Activated T-helper 17 cell treated with anti-CD3 and anti-CD28 coated beads, Interleukin-2, amount 50 U/mL, for 72 hours (primary cell): ENCODE results near the gene GPR162. TPM values are rescaled to one million over a fixed set of nuclear protein-coding genes. Genes with fewer than 3 reads are reported as not detected.

ENCODE experiments used
- ATAC-seq: fragments of 150-1000 bp; cut with Tn5 transposase; replicated peaks from 2 replicates; pipeline ENCODE4 v1.10.0; 2021; ENCODE audit warnings: mild to moderate bottlenecking, moderate library complexity
- H3K27ac Mint-ChIP-seq: one replicate; pipeline ENCODE4 v1.8.0; 2022; ENCODE audit warnings: mixed read lengths
- H3K27me3 Mint-ChIP-seq: one replicate; pipeline ENCODE4 v1.8.0; 2022; ENCODE audit warnings: mixed read lengths
- H3K36me3 Mint-ChIP-seq: one replicate; pipeline ENCODE4 v1.8.0; 2022; ENCODE audit warnings: low read depth, mild to moderate bottlenecking, mixed read lengths
- H3K4me1 Mint-ChIP-seq: one replicate; pipeline ENCODE4 v1.8.0; 2022; ENCODE audit warnings: mixed read lengths
- H3K4me3 Mint-ChIP-seq: one replicate; pipeline ENCODE4 v1.8.0; 2022; ENCODE audit warnings: mild to moderate bottlenecking, mixed read lengths
- H3K9me3 Mint-ChIP-seq: one replicate; pipeline ENCODE4 v1.8.0; 2022; ENCODE audit warnings: mixed read lengths
- total RNA-seq, 2 donors: library from RNA; stranded (reverse); gene quantifications; one replicate each; pipeline ENCODE4 v1.2.3, GENCODE V29; 2022

GPR162 gene, protein sequence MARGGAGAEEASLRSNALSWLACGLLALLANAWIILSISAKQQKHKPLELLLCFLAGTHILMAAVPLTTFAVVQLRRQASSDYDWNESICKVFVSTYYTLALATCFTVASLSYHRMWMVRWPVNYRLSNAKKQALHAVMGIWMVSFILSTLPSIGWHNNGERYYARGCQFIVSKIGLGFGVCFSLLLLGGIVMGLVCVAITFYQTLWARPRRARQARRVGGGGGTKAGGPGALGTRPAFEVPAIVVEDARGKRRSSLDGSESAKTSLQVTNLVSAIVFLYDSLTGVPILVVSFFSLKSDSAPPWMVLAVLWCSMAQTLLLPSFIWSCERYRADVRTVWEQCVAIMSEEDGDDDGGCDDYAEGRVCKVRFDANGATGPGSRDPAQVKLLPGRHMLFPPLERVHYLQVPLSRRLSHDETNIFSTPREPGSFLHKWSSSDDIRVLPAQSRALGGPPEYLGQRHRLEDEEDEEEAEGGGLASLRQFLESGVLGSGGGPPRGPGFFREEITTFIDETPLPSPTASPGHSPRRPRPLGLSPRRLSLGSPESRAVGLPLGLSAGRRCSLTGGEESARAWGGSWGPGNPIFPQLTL
- total RNA-seq = under 1 TPM; 0.15 to 0.37 TPM

DNA sequence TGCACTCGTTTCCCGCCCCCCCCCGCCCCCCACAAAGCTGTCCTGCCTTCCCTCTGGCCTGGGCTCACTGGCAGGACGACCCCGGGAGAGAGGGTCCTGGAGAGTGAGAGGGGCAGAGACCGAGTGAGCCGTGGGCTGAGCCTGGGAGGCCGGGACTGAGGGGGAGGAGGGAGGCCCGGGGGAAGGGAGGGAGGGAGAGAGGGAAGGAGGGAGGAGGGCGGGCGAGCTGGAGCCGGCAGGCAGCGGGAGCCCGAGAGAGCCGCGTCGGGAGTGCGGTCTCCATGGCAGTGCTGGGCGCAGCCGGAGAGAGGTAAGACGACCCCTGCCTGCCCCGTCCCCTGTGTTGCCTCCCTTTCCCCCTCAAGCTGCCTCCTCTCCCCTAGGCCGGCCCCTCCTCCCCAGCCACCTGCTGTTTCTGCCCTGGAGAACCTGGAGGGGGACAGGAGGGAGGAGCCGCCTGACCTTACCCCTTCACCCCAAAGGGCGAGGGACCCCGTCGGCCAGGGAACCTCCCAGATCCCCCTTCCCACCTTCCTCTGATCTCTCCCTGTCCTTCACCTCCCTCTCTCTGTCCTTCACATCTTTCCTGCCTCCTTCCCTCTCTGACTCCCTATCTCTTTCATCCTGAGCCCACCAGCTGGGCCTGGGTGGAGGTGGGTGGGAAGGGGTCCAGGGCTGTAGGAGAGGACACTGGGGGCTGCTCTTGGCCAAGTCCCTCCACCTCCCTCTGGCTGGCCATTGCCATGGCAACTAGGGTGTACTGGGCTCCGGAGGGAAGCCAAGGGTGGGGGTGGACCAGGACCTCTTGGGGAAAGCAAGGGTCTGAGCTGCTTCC is at the start of gene GPR162:
Gene GPR162 (plus strand): TSS at position 231 of the 835 bp plus-strand sequence. CDS start 2,078 bp downstream, outside the sequence.
- Mint-ChIP-seq H3K27me3 (peaks cover 13% of the 10 kb centered on the region), H3K27ac (no peak within 1 kb of the TSS), H3K4me3 (peak within 1 kb of the TSS; percentile 37), H3K4me1 (peaks cover 17% of the 10 kb centered on the region), H3K9me3 (no peaks in the 10 kb centered on the region), H3K36me3 (peaks cover 30% of the 10 kb centered on the region)
- ATAC-seq = peak; percentile 5

DNA sequence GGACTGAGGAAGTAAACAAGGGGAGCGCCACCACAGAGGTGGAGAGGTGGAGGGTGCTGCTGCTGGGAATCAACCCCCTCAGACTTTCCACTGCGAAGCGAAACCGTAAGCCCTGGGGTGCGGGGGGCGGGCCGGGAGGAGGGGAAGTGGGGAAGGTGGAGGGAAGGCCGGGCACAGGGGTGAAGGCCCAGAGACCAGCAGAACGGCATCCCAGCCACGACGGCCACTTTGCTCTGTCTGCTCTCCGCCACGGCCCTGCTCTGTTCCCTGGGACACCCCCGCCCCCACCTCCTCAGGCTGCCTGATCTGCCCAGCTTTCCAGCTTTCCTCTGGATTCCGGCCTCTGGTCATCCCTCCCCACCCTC is 49.3 kb upstream of the GPR162 start, which contains the start of gene LAG3:
Gene LAG3 (plus strand): TSS at position 190 of the 365 bp plus-strand sequence. CDS start 333 bp downstream, outside the sequence.
- Mint-ChIP-seq H3K4me3 (peak within 1 kb of the TSS; percentile 89), H3K27me3 (peaks cover 29% of the 10 kb centered on the region), H3K27ac (peak within 1 kb of the TSS; percentile 89), H3K36me3 (peaks cover 92% of the 10 kb centered on the region), H3K4me1 (peaks cover 56% of the 10 kb centered on the region), H3K9me3 (no peaks in the 10 kb centered on the region)
- peak; percentile 56 for ATAC-seq

DNA sequence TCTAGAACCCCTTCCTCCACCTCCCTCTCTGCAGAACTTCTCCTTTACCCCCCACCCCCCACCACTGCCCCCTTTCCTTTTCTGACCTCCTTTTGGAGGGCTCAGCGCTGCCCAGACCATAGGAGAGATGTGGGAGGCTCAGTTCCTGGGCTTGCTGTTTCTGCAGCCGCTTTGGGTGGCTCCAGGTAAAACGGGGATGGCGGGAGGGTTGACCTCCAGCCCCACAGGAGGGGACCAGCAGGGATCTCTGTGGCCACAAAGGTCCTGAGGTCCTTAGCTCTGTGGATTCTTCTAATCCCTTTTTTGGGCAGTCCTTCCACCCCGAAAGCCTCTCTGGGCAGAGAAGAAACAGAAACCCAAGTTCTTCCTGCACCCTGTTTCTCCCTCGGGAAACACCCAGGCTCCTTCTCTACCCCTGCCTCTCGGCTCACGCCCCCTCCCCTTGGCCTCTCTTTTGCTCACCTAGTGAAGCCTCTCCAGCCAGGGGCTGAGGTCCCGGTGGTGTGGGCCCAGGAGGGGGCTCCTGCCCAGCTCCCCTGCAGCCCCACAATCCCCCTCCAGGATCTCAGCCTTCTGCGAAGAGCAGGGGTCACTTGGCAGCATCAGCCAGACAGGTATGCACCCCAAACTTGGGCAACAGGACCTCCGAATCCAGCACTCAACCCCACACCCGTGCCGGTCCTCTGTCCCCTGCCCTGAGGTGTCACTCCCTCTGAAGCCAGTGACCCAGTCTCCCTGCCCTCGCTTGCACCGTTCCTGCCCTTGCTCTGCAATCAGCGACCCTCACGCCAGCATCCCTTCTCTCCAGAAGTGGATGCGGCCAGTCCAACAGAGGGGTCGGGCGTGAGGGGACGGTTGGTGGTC is 48.7 kb upstream of the GPR162 start:
- Mint-ChIP-seq H3K36me3 (peaks cover 92% of the 10 kb centered on the region), H3K4me3 (peak overlapping the region; percentile 89), H3K4me1 (peaks cover 58% of the 10 kb centered on the region), H3K9me3 (no peaks in the 10 kb centered on the region), H3K27me3 (peaks cover 22% of the 10 kb centered on the region), H3K27ac (peak overlapping the region; percentile 89)
- peak; percentile 20 for ATAC-seq

DNA sequence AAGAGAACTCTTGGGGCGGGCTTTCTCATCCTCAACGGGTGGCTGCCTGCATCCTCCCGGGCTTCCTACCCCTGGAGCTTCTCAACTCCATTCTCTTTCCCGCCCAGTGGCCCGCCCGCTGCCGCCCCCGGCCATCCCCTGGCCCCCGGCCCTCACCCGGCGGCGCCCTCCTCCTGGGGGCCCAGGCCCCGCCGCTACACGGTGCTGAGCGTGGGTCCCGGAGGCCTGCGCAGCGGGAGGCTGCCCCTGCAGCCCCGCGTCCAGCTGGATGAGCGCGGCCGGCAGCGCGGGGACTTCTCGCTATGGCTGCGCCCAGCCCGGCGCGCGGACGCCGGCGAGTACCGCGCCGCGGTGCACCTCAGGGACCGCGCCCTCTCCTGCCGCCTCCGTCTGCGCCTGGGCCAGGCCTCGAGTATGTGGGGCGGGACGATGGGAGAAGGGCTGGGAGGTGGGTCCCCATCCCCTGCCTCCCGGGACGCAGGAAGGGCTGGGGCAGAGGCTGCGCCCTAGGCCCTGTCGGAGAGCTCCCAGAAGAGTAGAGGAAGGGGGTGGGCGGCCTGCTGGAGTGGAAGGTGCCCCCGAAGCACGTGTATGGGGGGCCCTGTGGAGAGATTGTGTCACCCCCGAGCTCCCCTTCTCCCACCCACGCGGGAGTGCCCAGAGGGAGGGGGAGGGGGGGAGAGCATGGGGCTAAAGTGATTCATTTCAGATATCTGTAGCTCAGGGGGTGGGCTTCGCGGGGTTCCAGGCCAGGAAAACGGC is 47.9 kb upstream of the GPR162 start:
- peaks cover 92% of the 10 kb centered on the region for H3K36me3 Mint-ChIP-seq
- peaks cover 59% of the 10 kb centered on the region for H3K4me1 Mint-ChIP-seq
- H3K9me3 Mint-ChIP-seq = no peaks in the 10 kb centered on the region

DNA sequence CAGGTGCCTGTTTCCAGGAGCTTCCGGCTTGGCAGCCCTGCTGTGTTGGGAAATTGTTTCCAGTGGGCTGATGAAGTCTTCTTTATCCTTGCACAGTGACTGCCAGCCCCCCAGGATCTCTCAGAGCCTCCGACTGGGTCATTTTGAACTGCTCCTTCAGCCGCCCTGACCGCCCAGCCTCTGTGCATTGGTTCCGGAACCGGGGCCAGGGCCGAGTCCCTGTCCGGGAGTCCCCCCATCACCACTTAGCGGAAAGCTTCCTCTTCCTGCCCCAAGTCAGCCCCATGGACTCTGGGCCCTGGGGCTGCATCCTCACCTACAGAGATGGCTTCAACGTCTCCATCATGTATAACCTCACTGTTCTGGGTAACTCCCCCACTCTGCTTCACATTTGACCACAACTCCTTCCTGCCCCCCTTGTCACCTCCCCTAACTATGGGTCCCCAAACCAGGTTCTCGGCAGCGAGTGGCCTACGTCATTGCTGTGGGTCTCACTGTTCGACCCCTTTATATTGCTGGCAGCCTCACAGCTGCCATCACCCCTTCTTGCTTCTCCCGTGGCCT is 47.0 kb upstream of the GPR162 start:
- peaks cover 15% of the 10 kb centered on the region for H3K27me3 Mint-ChIP-seq
- H3K27ac Mint-ChIP-seq = peak overlapping the region; percentile 85
- no peak for ATAC-seq
- peak overlapping the region; percentile 89 for H3K4me3 Mint-ChIP-seq
- peaks cover 94% of the 10 kb centered on the region for H3K36me3 Mint-ChIP-seq
- peaks cover 63% of the 10 kb centered on the region for H3K4me1 Mint-ChIP-seq
- no peaks in the 10 kb centered on the region for H3K9me3 Mint-ChIP-seq

More for the DNA sequence above, 47.9 kb upstream of the GPR162 start:
- H3K27me3 Mint-ChIP-seq = peaks cover 19% of the 10 kb centered on the region
- ATAC-seq = peak; percentile 23
- H3K27ac Mint-ChIP-seq = peak overlapping the region; percentile 89
- H3K4me3 Mint-ChIP-seq = peak overlapping the region; percentile 89

DNA sequence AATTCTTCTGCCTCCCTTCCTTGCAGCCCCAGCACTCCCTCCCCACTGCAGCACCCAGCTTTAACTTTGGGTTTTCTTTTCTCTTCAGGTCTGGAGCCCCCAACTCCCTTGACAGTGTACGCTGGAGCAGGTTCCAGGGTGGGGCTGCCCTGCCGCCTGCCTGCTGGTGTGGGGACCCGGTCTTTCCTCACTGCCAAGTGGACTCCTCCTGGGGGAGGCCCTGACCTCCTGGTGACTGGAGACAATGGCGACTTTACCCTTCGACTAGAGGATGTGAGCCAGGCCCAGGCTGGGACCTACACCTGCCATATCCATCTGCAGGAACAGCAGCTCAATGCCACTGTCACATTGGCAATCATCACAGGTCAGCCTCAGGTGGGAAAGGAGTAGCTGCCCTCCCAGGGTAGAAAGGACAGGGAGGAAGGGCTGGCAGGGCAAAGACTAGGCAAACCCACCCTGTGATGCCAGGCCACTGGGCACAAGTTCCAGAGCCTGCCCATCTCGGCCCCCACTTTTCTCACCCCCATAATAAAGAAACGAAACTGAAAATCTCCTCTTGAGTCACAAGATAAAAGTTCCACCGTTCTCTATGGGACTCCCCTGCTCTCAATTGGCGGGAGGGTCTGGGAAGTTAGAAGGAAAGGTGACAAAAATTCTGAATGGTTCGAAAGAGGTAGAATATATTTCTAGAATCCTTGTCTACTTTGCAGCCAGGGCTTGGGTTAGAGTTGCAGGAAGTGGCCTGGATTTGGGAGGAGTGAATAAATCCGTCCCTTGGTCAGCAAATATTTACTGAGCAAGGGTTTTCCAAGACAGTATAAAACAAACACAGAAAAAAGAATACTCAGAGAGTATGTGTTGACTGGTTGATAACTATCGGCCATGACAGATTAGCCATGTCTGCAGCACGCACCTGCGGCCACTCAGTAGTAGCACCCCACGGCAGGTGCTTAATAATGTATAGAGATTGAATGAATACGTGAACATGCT is 46.1 kb upstream of the GPR162 start:
- H3K9me3 Mint-ChIP-seq = no peaks in the 10 kb centered on the region
- peak overlapping the region; percentile 85 for H3K27ac Mint-ChIP-seq
- H3K36me3 Mint-ChIP-seq = peaks cover 85% of the 10 kb centered on the region
- peaks cover 11% of the 10 kb centered on the region for H3K27me3 Mint-ChIP-seq
- ATAC-seq = no peak
- peaks cover 68% of the 10 kb centered on the region for H3K4me1 Mint-ChIP-seq
- peak overlapping the region; percentile 89 for H3K4me3 Mint-ChIP-seq

DNA sequence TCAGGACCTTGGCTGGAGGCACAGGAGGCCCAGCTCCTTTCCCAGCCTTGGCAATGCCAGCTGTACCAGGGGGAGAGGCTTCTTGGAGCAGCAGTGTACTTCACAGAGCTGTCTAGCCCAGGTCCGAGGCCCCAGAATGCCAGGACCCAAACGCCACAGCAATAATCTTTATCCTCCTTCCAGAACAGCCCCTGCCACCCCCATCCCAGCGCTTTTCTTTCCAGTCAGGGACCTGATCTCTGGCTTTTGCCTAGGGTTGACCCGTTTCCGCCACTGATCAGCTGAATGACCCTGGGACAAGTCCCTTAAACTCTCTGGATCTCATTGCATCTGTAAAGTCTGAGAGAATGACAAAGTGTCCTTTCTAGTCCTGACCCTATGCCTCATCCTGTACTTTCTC is 44.2 kb upstream of the GPR162 start:
- H3K4me3 Mint-ChIP-seq = peak overlapping the region; percentile 89
- H3K4me1 Mint-ChIP-seq = peaks cover 55% of the 10 kb centered on the region
- H3K9me3 Mint-ChIP-seq = no peaks in the 10 kb centered on the region
- H3K36me3 Mint-ChIP-seq = peaks cover 66% of the 10 kb centered on the region
- ATAC-seq = no peak
- H3K27me3 Mint-ChIP-seq = peaks cover 8% of the 10 kb centered on the region
- H3K27ac Mint-ChIP-seq = no peak overlapping the region

DNA sequence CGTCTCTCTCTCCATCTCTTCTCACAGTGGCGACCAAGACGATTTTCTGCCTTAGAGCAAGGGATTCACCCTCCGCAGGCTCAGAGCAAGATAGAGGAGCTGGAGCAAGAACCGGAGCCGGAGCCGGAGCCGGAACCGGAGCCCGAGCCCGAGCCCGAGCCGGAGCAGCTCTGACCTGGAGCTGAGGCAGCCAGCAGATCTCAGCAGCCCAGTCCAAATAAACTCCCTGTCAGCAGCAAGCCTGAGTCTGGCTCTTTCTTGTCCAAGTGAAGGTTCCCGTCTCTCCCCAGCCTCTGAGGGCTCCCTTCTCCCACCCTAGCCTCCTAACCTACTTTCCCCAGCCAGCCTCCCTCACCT is 43.4 kb upstream of the GPR162 start:
- Mint-ChIP-seq H3K4me1 (peaks cover 56% of the 10 kb centered on the region), H3K27ac (peak overlapping the region; percentile 86), H3K27me3 (peaks cover 8% of the 10 kb centered on the region), H3K36me3 (peaks cover 58% of the 10 kb centered on the region), H3K4me3 (peak overlapping the region; percentile 89), H3K9me3 (no peaks in the 10 kb centered on the region)
- no peak for ATAC-seq

DNA sequence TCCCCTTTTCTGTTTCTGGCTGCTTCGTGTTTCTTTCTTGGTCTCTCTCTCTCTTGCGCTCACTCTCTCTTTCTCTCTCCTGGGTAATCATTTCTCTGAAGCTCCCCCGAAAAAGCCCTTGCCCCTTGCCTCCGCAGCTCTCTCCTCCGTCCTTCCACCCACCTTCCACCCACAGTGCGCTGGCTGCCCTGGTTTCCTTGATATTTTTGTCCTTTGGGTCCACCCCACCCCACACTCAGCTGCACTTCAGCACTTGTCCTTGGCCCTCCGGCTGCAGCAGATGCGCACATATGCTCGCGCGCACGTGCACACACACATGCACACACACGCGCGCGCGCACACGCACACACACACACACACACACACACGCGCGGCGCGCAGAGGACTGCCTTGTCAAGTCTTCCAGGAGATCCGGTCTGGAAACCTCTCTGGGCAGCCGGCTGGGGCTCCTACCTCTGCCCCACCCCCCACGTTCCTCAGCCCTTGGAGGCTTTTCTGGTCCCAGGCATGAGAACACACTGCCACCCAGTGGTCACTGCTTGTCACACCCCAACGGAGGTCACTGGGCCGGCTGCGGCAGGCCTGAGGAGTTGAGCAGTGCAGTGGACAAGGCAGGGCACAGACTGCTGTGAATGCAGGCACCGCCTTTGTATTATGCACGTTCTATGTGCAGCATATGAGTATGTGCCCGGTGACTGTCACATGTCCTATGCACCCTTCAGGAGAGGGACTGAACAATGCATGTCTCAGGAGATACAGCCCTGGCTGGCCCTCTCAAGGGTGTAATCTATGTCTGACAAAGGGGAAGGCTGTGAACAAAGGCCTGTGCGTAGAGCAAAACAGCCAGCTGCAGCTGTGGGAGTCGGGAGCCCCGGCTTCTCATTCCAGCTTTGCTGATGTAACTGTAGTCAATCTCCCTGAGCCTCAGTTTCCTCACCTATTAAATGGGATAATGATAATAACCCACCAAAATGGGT is 42.8 kb upstream of the GPR162 start:
- Mint-ChIP-seq H3K27ac (peak overlapping the region; percentile 86), H3K4me3 (peak overlapping the region; percentile 89), H3K9me3 (no peaks in the 10 kb centered on the region), H3K27me3 (peaks cover 8% of the 10 kb centered on the region), H3K36me3 (peaks cover 53% of the 10 kb centered on the region), H3K4me1 (peaks cover 62% of the 10 kb centered on the region)
- ATAC-seq = peak; percentile 77

DNA sequence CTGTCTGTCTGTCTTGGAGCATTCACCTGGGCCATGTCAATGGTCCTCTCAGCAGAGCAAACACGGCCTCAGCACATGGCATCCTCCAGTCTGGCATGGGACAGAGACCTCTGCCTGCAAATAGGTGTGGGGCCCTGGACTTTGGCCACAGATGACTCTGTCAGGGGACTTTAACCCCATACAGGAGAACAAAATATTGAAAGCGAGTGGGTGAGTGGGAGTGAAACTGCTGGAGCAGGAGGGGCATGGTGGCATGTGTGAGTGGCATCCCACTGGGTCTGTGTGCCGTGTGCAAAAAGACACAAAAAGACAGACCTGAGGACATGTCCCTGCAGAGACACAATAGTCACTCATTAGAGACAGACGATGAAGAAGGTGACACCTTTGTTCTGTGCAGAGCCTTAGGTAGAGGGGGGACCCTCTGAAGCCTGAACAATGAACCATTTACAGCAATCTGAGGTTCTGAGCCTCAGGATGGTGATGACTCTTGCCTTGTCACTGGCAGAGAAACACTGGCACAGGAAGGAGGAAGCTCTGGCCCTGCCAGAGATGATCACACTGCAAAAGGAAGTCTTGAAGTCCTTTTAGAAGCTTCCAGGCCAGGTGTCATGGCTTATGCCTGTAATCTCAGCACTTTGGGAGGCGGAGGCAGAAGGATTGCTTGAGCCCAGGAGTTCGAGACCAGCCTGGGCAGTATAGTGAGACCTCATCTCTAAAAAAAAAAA is 41.8 kb upstream of the GPR162 start:
- peaks cover 64% of the 10 kb centered on the region for H3K4me1 Mint-ChIP-seq
- H3K36me3 Mint-ChIP-seq = peaks cover 43% of the 10 kb centered on the region
- peak; percentile 21 for ATAC-seq
- peak overlapping the region; percentile 89 for H3K4me3 Mint-ChIP-seq
- peaks cover 4% of the 10 kb centered on the region for H3K27me3 Mint-ChIP-seq
- H3K27ac Mint-ChIP-seq = peak overlapping the region; percentile 86
- H3K9me3 Mint-ChIP-seq = no peaks in the 10 kb centered on the region

DNA sequence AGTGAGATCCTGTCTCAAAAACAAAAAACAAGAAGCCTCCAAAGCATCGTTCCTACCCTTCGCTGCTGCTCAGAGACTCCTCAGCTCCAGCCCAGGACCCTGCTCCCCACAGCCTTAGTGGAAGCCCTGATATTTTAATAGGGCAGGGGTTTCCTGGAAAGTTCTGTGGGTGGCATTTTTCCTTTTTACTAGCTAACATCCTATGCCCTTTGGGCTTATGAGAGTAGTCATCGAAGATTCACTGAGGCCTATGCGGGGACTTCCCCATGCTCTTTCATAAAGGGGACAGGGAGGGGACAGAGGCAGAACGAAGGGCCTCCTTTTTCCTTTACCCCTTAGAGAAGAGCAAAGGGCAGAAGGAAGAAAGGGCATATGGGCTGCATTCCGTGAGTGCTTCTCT is 41.0 kb upstream of the GPR162 start:
- Mint-ChIP-seq H3K4me3 (peak overlapping the region; percentile 89), H3K27ac (peak overlapping the region; percentile 86), H3K4me1 (peaks cover 57% of the 10 kb centered on the region), H3K27me3 (no peaks in the 10 kb centered on the region), H3K9me3 (no peaks in the 10 kb centered on the region), H3K36me3 (peaks cover 36% of the 10 kb centered on the region)
- peak; percentile 74 for ATAC-seq
